GM23338 (cell line): ENCODE data around the gene FSIP1.

Source experiments
- CREB1 ChIP-seq: fragments of 250-450 bp; sonication (Bioruptor Pico); IDR thresholded peaks from 2 replicates; pipeline ENCODE4 v1.5.0; 2020; ENCODE audit warnings: low read depth, mild to moderate bottlenecking, moderate library complexity
- CTCF ChIP-seq, 2 experiments: fragments of 200-600 bp in 1 of 2; sonication (generic) in 1 of 2; conservative IDR thresholded peaks; 2 replicates each; pipeline versions ENCODE4 v1.5.1 to v1.6.1; 2016 to 2017; ENCODE audit warnings: antibody characterized with exemption in 2 of 2, low read depth in 2 of 2, mild to moderate bottlenecking in 2 of 2, moderate library complexity in 1 of 2
- EZH2 ChIP-seq: fragments of 200-600 bp; sonication (generic); IDR thresholded peaks from one replicate; pipeline ENCODE4 v1.8.0; 2017; ENCODE audit warnings: antibody characterized with exemption, mild to moderate bottlenecking, low read depth; ENCODE audit not compliant: unreplicated experiment
- JUNB ChIP-seq: IDR thresholded peaks from one replicate; pipeline ENCODE4 v1.6.1; 2016; ENCODE audit warnings: antibody characterized with exemption; ENCODE audit not compliant: unreplicated experiment
- POLR2AphosphoS5 ChIP-seq: IDR thresholded peaks from 2 replicates; pipeline ENCODE4 v1.6.1; 2016; ENCODE audit warnings: antibody characterized with exemption, low read depth
- TF ChIP-seq, protein P1 (sequence below): IDR thresholded peaks from 2 replicates; pipeline ENCODE4 v1.6.1; 2016; ENCODE audit warnings: antibody characterized with exemption

DNA sequence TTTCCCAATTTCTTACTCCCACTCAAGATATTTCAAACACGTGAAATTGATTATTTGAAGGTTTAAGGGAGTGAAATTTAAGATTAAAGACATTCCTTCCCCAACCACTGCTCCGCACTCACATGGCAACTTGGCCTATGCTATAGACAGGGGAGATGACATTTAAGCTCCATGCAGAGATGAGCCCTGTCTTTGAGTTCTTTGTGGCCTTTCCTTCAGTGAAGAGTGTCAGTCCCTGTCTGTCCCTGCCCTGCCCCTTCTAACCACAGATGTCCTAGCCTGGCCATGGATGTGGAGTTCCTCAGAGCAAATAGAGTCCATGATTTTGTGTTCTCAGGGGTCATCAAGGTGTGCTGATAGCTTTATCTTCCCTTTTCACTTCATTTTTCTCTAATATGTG, 231.2 kb downstream of the FSIP1 start:
- TF ChIP-seq, protein P1, sequence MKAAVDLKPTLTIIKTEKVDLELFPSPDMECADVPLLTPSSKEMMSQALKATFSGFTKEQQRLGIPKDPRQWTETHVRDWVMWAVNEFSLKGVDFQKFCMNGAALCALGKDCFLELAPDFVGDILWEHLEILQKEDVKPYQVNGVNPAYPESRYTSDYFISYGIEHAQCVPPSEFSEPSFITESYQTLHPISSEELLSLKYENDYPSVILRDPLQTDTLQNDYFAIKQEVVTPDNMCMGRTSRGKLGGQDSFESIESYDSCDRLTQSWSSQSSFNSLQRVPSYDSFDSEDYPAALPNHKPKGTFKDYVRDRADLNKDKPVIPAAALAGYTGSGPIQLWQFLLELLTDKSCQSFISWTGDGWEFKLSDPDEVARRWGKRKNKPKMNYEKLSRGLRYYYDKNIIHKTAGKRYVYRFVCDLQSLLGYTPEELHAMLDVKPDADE: no peak
- TF ChIP-seq CTCF (conservative IDR thresholded peaks at IDR 0.05; ENCODE audit: low read depth in 2 of 2): no peak
- no peak for TF ChIP-seq POLR2AphosphoS5
- TF ChIP-seq EZH2: no peak
- no peak for TF ChIP-seq JUNB
- no peak for TF ChIP-seq CREB1 (CRISPR knock-in tag)
